HG03097 (cell line): ENCODE data around the gene CAPG.
"Not testable (repeated sequence)": the region's sequence is repeated elsewhere in the genome, so short reads cannot be mapped to it uniquely, and the experiment has no call there.

Source experiments
- ATAC-seq: cut with Tn5 transposase; IDR thresholded peaks from one replicate; pipeline ENCODE4 v1.9.1; 2021; ENCODE audit not compliant: unreplicated experiment, low FRiP score

Gene CAPG

DNA sequence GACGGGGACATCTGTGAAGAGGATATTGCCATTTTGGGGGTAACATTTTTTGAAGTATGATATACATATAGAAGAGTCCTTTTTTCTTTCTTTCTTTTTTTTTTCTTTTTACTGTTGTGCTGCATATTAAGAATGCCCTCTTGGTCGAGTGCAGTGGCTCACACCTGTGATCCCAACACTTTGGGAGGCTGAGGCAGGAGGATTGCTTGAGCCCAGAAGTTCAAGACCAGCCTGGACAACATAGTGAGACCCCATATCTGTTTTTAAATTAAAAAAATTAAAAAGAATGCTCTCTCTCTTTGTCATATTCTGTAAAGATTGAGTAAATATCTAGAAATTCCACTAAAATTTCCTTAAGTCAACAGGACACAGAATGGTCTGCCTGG is 11.9 kb upstream of the CAPG start:
- ATAC-seq = no peak

DNA sequence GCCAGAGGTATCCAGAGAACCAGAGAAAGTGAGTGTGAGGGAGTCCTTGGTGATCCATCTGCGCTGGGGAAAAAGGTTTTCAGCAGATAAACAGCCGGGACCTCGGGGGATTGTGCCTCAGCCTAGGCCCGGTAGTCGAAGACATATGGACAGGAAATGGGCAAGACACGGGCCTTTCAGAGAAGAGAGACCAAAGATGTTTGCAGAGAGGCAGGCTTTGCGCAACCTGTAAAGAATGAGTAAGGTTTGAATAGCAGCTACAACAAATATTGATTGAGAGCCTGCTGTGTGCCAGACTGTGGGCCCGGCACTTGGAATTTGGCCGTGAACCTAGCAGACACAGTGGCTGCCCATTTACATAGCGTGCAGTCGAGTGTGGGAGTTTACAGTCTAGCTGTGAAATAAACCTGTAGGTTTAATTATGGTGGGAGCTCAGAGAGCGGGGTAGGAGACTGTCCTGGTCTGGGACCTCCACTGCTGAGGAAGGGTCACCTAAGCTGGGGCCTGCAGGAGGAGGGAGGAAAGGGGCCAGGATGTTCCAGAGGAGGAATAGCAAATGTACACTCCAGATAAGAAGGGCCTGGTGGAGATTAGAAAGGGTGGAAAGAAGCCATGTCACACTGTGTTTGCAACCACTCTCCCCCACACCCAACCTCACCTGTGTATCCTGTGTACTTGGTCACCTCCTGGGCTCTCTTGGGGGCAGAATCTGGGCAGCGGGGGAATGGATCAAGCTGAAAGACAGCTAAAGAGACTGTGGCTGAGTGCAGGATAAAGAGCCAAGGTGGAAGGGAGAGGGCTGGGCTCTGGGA is 11.3 kb upstream of the CAPG start:
- no peak for ATAC-seq

DNA sequence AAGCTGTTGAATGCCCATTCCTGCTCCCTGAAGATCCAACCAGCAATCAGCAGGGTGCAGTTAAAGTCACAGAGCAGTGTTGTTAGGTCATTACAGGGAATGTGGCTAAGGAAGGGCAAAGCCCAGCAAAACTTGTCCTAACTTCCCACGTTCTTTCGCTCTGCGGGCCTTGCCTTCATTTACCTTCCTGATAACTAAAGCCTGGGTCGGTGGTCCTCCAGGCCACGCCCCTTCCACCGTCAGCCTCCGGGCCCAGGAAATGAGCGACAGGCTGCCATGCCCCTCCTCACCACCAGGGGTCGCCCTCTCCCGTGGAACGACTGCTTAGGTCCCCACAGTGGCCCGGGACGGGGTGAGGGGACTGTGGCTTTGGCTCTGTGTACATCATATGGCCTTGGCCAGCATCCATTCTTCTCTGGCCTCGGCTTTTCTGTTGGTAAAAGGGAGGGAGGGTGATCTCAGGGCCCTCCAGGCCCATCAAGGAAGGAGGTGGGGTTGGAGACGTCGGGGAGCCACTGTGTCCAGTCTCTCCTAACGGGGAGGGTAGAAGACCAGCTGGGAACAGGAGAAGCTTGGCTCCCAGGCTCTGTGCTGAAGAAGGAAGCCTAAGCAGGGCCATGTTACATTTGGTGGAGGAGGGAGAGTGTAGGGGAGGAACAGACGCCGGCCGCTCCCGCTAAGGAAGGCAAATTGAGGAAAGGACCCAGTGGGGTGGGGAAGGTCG is 10.5 kb upstream of the CAPG start:
- peak; percentile 60 for ATAC-seq

- ATAC-seq = no peak
Measured at GRCh38 chr2:85419009-85419675, 9.0 kb upstream of the CAPG start.

DNA sequence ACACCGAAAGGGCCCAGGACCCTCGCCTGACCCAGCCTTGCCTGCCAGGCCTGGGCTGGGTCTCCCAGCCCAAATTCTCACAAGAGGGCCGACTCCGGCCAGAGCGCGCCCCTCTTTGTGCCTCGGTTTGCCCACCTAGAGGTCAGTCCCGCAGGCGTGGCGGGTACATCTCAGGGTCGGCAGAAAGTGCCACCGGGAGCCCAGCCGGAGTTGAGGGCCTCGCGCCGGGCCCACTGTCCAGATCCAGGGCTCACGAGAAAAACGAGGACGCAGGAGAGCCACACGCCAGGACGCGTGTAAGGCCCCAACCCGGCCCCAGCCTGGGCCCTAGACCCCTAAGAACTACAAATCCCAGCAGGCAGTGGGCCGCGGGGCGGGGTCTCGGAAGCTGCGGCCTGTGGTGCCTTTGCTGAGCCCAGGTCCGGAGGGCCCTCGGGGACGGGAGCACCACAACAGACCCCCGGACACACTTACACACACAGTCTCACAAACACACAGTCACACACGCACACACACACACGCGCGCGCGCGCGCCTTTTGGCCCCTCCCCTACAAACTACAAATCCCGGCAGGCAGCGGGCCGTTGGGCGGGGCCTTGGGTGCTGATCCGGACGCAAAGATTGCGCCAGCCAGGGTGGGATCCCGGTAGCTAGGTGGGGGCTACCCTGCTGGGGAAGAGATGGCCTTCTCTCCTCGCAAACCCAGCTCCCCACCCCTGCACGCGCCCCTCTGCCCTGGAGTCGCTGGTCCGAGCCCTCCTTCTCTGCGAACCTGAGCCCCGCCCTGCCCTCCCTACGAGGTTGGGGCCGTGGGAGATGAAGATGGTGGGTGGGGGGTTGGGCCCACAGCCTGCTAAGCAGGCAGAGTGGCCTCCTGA is 8.2 kb upstream of the CAPG start, which contains the start of gene SH2D6:
Gene SH2D6 (plus strand): TSS at position 583 of the 877 bp plus-strand sequence. CDS start 10,752 bp downstream, outside the sequence.
- peak; percentile 80 for ATAC-seq

GRCh38 chr2:85415980-85416650 is 5.9 kb upstream of the CAPG start:
- no peak for ATAC-seq

DNA sequence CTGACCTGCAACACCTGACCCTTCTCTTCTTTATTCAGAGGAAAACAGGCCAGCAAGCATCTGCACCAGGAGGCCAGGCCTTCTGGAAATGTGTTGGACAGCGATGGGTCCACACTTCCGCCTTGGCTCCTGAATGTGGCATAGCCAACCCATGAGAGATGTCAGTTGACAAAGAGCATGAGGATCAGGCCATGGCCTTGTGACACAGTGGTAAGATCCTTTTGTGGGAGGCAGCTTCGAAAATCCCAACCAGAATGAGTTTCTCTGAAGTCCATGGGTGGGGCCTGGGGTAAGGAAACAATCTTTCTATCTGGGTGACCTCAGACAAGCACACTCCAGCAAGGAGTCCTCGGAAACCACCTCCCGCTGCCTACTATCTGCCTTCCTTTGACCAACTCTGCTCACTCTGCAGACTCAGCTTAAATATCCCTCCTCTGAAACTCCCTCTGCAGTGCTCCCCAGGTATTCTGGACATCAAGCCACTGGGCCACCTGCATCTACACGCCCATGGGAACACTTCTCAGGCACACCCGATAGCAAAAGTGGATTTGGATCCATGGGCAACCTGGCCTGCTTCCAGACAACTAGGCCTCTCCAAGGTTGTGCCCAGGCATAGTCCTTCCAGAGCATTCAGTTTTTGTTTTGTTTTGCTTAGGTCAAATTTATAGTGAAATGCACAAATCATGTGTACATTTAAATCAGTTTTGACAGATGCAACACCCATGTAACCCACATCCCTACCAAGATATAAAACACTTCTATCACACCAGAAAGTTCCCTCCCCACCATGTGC is 4.8 kb upstream of the CAPG start:
- no peak for ATAC-seq

DNA sequence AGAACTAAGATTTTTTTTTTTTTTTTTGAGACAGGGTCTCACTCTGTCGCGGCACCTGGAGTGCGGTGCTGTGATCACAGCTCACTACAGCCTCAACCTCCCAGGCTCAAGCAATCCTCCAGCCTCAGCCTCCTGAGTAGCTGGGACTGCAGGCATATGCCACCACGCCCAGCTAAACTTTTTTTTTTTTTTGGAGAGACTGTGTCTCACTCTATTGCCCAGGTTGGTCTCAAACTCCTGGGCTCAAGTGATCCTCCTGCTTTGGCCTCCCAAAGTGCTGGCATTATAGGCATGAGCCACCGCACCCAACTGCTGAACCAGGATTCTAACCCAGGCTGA is 4.2 kb upstream of the CAPG start:
- not testable (repeated sequence) for ATAC-seq

GRCh38 chr2:85413592-85414420 is 3.6 kb upstream of the CAPG start:
- ATAC-seq = no peak

DNA sequence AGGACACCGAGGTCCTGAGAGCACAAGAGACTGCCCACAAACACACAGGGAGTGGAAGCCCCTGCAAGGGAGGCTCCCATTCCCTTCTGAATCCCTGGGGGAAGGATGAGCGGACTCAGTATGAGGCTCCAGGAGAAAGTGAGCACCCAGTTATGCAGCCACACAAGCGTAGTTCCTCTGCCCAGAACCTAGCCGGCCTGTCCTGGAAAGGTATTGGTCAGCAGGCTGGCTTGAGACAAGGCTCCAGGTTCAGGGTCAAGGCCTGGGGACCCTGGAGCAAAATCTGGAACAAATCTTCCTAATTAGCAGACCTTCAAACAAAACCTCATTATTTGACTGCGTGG is 1.2 kb upstream of the CAPG start:
- no peak for ATAC-seq

GRCh38 chr2:85410584-85411404 is 628 bp upstream of the CAPG start:
- no peak for ATAC-seq

- ATAC-seq = peak; percentile 63
Measured at GRCh38 chr2:85405201-85406059, 4.7 kb downstream of the CAPG start.

- ATAC-seq = no peak
Measured at GRCh38 chr2:85401844-85402243, 8.3 kb downstream of the CAPG start.

GRCh38 chr2:85401464-85401805 is 8.7 kb downstream of the CAPG start:
- no peak for ATAC-seq

- ATAC-seq = no peak
Measured at GRCh38 chr2:85400541-85401463, 9.4 kb downstream of the CAPG start.

DNA sequence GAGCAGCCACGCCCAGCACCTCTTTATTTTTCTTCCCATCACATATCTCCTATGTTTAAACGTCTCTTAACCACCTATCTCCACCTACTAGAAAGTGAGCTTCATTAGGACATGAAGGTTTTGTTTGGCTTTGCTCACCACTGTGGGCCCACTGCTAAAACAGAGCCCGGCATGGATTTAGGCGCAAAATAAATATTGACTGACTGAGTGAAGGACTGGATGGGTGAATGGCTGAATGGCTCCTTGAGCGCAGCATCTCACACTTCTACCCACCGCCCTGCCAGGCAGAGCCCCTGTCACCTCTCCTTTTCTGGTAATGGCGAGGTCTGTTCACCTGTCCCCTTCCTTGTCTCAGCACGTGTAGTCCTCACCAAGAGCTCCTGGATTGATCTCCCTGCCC is 10.1 kb downstream of the CAPG start:
- ATAC-seq = no peak
